Neural crest cell (in vitro differentiated cells): Measurements from ENCODE around the gene RCVRN. TPM values are rescaled to one million over a fixed set of nuclear protein-coding genes. Genes with fewer than 3 reads are reported as not detected.

Experiments
- DNase-seq: peaks from one replicate; pipeline ENCODE4 v3.0.0; 2021; ENCODE audit warnings: low read depth, mixed read lengths, low spot score
- H3K27ac Mint-ChIP-seq: one replicate; pipeline ENCODE4 v1.8.0; 2021; ENCODE audit warnings: mild to moderate bottlenecking, mixed read lengths; ENCODE audit not compliant: unreplicated experiment
- H3K27me3 Mint-ChIP-seq: 2 replicates; pipeline ENCODE4 v1.8.0; 2021; ENCODE audit warnings: low read depth, mild to moderate bottlenecking, mixed read lengths
- H3K36me3 Mint-ChIP-seq: 2 replicates; pipeline ENCODE4 v1.8.0; 2021; ENCODE audit warnings: low read depth, mild to moderate bottlenecking, mixed read lengths
- H3K4me1 Mint-ChIP-seq: 2 replicates; pipeline ENCODE4 v1.8.0; 2021; ENCODE audit warnings: mixed read lengths
- H3K4me3 Mint-ChIP-seq: one replicate; pipeline ENCODE4 v1.8.0; 2021; ENCODE audit warnings: mild to moderate bottlenecking, mixed read lengths
- H3K9me3 Mint-ChIP-seq: 2 replicates; pipeline ENCODE4 v1.8.0; 2021; ENCODE audit warnings: mixed read lengths
- total RNA-seq: library from RNA; stranded (reverse); gene quantifications from 2 replicates; pipeline ENCODE4 v1.2.1, GENCODE V29; 2021
- TF ChIP-seq, protein P1 (sequence below): fragments of 200-600 bp; sonication (generic); conservative IDR thresholded peaks from 2 replicates; pipeline ENCODE4 v1.5.0; 2021; ENCODE audit warnings: antibody characterized with exemption, mild to moderate bottlenecking

The RCVRN gene
- total RNA-seq, 1 donor from 2014 or later, result 0.35 TPM

DNA sequence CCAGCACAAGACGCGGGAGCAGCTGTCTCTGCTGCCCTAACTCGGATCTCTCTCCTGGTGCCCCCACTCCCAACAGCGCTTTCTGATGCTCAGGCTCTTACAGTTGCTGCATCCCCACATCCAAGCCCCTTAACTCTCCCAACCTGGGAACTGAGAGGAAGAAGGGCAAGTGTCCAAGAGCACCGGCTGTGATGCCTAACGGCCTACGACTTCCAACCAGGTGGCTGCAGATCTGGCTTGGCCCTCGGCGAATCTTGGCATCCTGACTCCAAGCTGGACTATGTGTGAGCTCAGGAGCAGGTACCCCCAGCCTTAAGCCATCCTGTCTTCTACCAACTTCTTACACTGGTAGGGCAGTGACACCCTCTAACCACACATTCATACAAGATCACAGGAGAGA is 38.3 kb upstream of the RCVRN start:
- no peak overlapping the region for H3K4me3 Mint-ChIP-seq
- H3K4me1 Mint-ChIP-seq, result no peaks in the 10 kb centered on the region
- H3K27ac Mint-ChIP-seq, result no peak overlapping the region
- no peaks in the 10 kb centered on the region for H3K9me3 Mint-ChIP-seq
- no peak for DNase-seq
- TF ChIP-seq, protein P1, sequence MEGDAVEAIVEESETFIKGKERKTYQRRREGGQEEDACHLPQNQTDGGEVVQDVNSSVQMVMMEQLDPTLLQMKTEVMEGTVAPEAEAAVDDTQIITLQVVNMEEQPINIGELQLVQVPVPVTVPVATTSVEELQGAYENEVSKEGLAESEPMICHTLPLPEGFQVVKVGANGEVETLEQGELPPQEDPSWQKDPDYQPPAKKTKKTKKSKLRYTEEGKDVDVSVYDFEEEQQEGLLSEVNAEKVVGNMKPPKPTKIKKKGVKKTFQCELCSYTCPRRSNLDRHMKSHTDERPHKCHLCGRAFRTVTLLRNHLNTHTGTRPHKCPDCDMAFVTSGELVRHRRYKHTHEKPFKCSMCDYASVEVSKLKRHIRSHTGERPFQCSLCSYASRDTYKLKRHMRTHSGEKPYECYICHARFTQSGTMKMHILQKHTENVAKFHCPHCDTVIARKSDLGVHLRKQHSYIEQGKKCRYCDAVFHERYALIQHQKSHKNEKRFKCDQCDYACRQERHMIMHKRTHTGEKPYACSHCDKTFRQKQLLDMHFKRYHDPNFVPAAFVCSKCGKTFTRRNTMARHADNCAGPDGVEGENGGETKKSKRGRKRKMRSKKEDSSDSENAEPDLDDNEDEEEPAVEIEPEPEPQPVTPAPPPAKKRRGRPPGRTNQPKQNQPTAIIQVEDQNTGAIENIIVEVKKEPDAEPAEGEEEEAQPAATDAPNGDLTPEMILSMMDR, result no peak
- H3K27me3 Mint-ChIP-seq, result no peaks in the 10 kb centered on the region
- H3K36me3 Mint-ChIP-seq, result peaks cover 11% of the 10 kb centered on the region

GRCh38 chr17:9942885-9943284 is 37.8 kb upstream of the RCVRN start:
- DNase-seq, result no peak
- Mint-ChIP-seq H3K36me3 (peaks cover 11% of the 10 kb centered on the region), H3K27ac (no peak overlapping the region), H3K27me3 (no peaks in the 10 kb centered on the region), H3K4me3 (no peak overlapping the region), H3K9me3 (no peaks in the 10 kb centered on the region), H3K4me1 (no peaks in the 10 kb centered on the region)
- TF ChIP-seq, protein P1, result no peak

GRCh38 chr17:9941305-9941704 is 36.2 kb upstream of the RCVRN start:
- DNase-seq, result no peak
- Mint-ChIP-seq H3K36me3 (peaks cover 16% of the 10 kb centered on the region), H3K27ac (no peak overlapping the region), H3K9me3 (no peaks in the 10 kb centered on the region), H3K4me1 (no peaks in the 10 kb centered on the region), H3K27me3 (no peaks in the 10 kb centered on the region), H3K4me3 (no peak overlapping the region)
- TF ChIP-seq, protein P1, result no peak

GRCh38 chr17:9940841-9941240 is 35.8 kb upstream of the RCVRN start:
- H3K4me3 Mint-ChIP-seq, result no peak overlapping the region
- H3K27me3 Mint-ChIP-seq, result no peaks in the 10 kb centered on the region
- no peak for DNase-seq
- TF ChIP-seq, protein P1, result no peak
- no peaks in the 10 kb centered on the region for H3K9me3 Mint-ChIP-seq
- H3K4me1 Mint-ChIP-seq, result no peaks in the 10 kb centered on the region
- H3K36me3 Mint-ChIP-seq, result peaks cover 16% of the 10 kb centered on the region
- no peak overlapping the region for H3K27ac Mint-ChIP-seq

DNA sequence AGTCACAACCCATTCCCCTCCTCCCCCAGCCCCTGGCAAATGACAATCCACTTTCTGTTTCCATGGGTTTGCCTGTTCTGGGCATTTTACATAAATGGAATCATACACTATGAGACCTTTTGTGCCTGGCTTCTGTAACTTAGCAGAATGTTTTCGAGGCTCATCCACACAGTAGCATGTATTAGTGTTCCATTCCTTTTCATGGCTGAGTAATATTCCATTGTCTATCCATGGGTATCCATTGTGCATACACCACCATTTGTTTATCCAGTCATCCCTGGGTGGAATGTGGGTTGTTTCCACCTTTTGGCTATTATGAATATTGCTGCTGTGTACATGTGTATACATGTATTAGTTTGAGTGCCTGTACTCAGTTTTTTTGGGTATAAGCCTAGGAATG is 33.7 kb upstream of the RCVRN start:
- H3K9me3 Mint-ChIP-seq, result no peaks in the 10 kb centered on the region
- TF ChIP-seq, protein P1, result no peak
- no peak overlapping the region for H3K27ac Mint-ChIP-seq
- no peak for DNase-seq
- peaks cover 16% of the 10 kb centered on the region for H3K36me3 Mint-ChIP-seq
- no peaks in the 10 kb centered on the region for H3K4me1 Mint-ChIP-seq
- no peak overlapping the region for H3K4me3 Mint-ChIP-seq
- no peaks in the 10 kb centered on the region for H3K27me3 Mint-ChIP-seq

DNA sequence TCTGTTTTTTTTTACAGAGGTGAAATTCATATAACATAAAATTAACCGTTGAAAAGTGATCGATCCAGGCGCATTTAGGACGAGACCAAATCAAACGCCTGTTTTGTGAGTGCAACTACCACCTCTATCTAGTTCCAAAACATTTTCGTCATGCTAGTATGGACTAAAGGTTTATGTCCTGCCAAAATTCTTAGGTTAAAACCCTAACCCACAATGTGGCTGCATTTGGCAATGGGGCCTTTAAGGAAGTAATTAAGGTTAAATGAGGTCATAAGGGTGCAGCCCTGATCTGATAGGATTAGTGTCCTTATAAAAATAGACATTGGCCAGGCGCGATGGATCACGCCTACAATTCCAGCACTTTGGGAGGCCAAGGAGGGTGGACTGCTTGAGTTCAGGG is 32.8 kb upstream of the RCVRN start:
- no peaks in the 10 kb centered on the region for H3K4me1 Mint-ChIP-seq
- no peaks in the 10 kb centered on the region for H3K9me3 Mint-ChIP-seq
- TF ChIP-seq, protein P1, result no peak
- no peak for DNase-seq
- no peaks in the 10 kb centered on the region for H3K27me3 Mint-ChIP-seq
- no peak overlapping the region for H3K27ac Mint-ChIP-seq
- no peak overlapping the region for H3K4me3 Mint-ChIP-seq
- H3K36me3 Mint-ChIP-seq, result peaks cover 16% of the 10 kb centered on the region
